GM06990 (cell line): Measurements from ENCODE around the gene BARX2.

Source experiments
- DNase-seq: peaks from one replicate; pipeline ENCODE4 v3.0.0-alpha.2; 2011; ENCODE audit not compliant: insufficient read length; ENCODE audit errors: extremely low read depth
- H3K27me3 ChIP-seq: replicated peaks from 2 replicates; pipeline ENCODE4 v1.6.0; 2011; ENCODE audit warnings: low read length; ENCODE audit not compliant: control insufficient read depth, insufficient read depth
- H3K36me3 ChIP-seq: 2 replicates; pipeline ENCODE4 v1.5.1; 2011; ENCODE audit warnings: low read length; ENCODE audit not compliant: control insufficient read depth, insufficient read depth
- H3K4me3 ChIP-seq: replicated peaks from 2 replicates; pipeline ENCODE4 v1.5.1; 2011; ENCODE audit warnings: low read depth, mild to moderate bottlenecking, control low read depth, low read length
- CTCF ChIP-seq: IDR thresholded peaks from 2 replicates; pipeline ENCODE4 v1.5.1; 2011; ENCODE audit warnings: low read length, control low read depth, mild to moderate bottlenecking, inconsistent platforms; ENCODE audit not compliant: insufficient read depth, poor library complexity, severe bottlenecking

The BARX2 gene

GRCh38 chr11:129445226-129445625 is 69.6 kb downstream of the BARX2 start:
- H3K4me3 ChIP-seq, result no peak overlapping the region
- no peaks in the 10 kb centered on the region for H3K27me3 ChIP-seq
- no peak for TF ChIP-seq CTCF
- no peak for DNase-seq
- no peaks in the 10 kb centered on the region for H3K36me3 ChIP-seq

- no peaks in the 10 kb centered on the region for H3K27me3 ChIP-seq
These were observed 70.9 kb downstream of the BARX2 start for GRCh38 chr11:129446572-129446971.

GRCh38 chr11:129447654-129448239 is 72.1 kb downstream of the BARX2 start:
- Histone ChIP-seq H3K27me3 (no peaks in the 10 kb centered on the region), H3K4me3 (no peak overlapping the region), H3K36me3 (no peaks in the 10 kb centered on the region)
- DNase-seq, result no peak
- TF ChIP-seq CTCF, result no peak

More at GRCh38 chr11:129446572-129446971, 70.9 kb downstream of the BARX2 start:
- no peak for DNase-seq
- H3K4me3 ChIP-seq, result no peak overlapping the region
- TF ChIP-seq CTCF, result no peak
- no peaks in the 10 kb centered on the region for H3K36me3 ChIP-seq

GRCh38 chr11:129451524-129451923 is 75.9 kb downstream of the BARX2 start:
- no peak for DNase-seq
- no peaks in the 10 kb centered on the region for H3K36me3 ChIP-seq
- no peaks in the 10 kb centered on the region for H3K27me3 ChIP-seq
- H3K4me3 ChIP-seq, result no peak overlapping the region
- TF ChIP-seq CTCF, result no peak

GRCh38 chr11:129453293-129453721 is 77.7 kb downstream of the BARX2 start:
- Histone ChIP-seq H3K4me3 (no peak overlapping the region), H3K27me3 (no peaks in the 10 kb centered on the region; the same call in 1 of the 2 replicates), H3K36me3 (no peaks in the 10 kb centered on the region)
- TF ChIP-seq CTCF, result no peak
- DNase-seq, result no peak

GRCh38 chr11:129455101-129455500 is 79.5 kb downstream of the BARX2 start:
- no peak for DNase-seq
- Histone ChIP-seq H3K4me3 (no peak overlapping the region), H3K36me3 (no peaks in the 10 kb centered on the region), H3K27me3 (no peaks in the 10 kb centered on the region; the same call in 1 of the 2 replicates)
- TF ChIP-seq CTCF, result no peak
